ENCODE data around the gene RAB40C. TPM values are rescaled to one million over a fixed set of nuclear protein-coding genes. Genes with fewer than 3 reads are reported as not detected.

The RAB40C gene
- total and polyA plus RNA-seq, 9 of the 15 experiments (the other 6 are each of a cell fraction or from before 2014, with no cell fraction given) = 0.17 to 23.4 (median 8.7) TPM

GRCh38 chr16:641326-642188 is 51.7 kb downstream of the RAB40C start, which contains the start of gene MCRIP2 (continued):
- TF ChIP-seq HMGXB4 (CRISPR knock-in tag; IDR thresholded peaks at IDR 0.05) (no peak; the same call in 1 of the 2 replicates), POLR3A (IDR thresholded peaks at IDR 0.05; ENCODE audit: borderline replicate concordance, extremely low read depth, insufficient read depth, insufficient read length) (no peak), CC2D1A (IDR thresholded peaks at IDR 0.05) (no peak), DPF2 (IDR thresholded peaks at IDR 0.05) (no peak), FOXK1 (CRISPR knock-in tag; IDR thresholded peaks at IDR 0.05; ENCODE audit: borderline replicate concordance) (no peak), CCNT2 (IDR thresholded peaks at IDR 0.05; ENCODE audit: borderline replicate concordance, extremely low read depth, insufficient read length, low read depth, low read length) (peak; percentile 76), ZSCAN29 (IDR thresholded peaks at IDR 0.05) (no peak), ETV1 (tag; conservative IDR thresholded peaks at IDR 0.05; ENCODE audit: low read depth) (no peak), ZMIZ1 (IDR thresholded peaks at IDR 0.05; ENCODE audit: low read depth in 2 of 2, low read length in 2 of 2) (0 out of 4 replicates have a peak, but pooled peaks of 1 of the 2 experiments have one; percentile 28), USF2 (CRISPR knock-in tag; IDR thresholded peaks at IDR 0.05) (no peak), ZNF583 (CRISPR knock-in tag; IDR thresholded peaks at IDR 0.05) (no peak), ZBTB17 (CRISPR knock-in tag; IDR thresholded peaks at IDR 0.05) (no peak), KAT8 (IDR thresholded peaks at IDR 0.05; ENCODE audit: low read depth) (no peak)
- TF ChIP-seq, protein P1, sequence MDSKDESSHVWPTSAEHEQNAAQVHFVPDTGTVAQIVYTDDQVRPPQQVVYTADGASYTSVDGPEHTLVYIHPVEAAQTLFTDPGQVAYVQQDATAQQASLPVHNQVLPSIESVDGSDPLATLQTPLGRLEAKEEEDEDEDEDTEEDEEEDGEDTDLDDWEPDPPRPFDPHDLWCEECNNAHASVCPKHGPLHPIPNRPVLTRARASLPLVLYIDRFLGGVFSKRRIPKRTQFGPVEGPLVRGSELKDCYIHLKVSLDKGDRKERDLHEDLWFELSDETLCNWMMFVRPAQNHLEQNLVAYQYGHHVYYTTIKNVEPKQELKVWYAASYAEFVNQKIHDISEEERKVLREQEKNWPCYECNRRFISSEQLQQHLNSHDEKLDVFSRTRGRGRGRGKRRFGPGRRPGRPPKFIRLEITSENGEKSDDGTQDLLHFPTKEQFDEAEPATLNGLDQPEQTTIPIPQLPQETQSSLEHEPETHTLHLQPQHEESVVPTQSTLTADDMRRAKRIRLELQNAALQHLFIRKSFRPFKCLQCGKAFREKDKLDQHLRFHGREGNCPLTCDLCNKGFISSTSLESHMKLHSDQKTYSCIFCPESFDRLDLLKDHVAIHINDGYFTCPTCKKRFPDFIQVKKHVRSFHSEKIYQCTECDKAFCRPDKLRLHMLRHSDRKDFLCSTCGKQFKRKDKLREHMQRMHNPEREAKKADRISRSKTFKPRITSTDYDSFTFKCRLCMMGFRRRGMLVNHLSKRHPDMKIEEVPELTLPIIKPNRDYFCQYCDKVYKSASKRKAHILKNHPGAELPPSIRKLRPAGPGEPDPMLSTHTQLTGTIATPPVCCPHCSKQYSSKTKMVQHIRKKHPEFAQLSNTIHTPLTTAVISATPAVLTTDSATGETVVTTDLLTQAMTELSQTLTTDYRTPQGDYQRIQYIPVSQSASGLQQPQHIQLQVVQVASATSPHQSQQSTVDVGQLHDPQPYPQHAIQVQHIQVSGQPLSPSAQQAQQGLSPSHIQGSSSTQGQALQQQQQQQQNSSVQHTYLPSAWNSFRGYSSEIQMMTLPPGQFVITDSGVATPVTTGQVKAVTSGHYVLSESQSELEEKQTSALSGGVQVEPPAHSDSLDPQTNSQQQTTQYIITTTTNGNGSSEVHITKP (IDR thresholded peaks at IDR 0.05; ENCODE audit: partially characterized antibody) = no peak
- TF ChIP-seq, protein P2, sequence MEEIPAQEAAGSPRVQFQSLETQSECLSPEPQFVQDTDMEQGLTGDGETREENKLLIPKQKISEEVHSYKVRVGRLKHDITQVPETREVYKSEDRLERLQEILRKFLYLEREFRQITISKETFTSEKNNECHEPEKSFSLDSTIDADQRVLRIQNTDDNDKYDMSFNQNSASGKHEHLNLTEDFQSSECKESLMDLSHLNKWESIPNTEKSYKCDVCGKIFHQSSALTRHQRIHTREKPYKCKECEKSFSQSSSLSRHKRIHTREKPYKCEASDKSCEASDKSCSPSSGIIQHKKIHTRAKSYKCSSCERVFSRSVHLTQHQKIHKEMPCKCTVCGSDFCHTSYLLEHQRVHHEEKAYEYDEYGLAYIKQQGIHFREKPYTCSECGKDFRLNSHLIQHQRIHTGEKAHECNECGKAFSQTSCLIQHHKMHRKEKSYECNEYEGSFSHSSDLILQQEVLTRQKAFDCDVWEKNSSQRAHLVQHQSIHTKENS (CRISPR knock-in tag; IDR thresholded peaks at IDR 0.05) = no peak
